K562 (cell line): ENCODE data around the gene SLC7A8.
"Not testable (repeated sequence)": the region's sequence is repeated elsewhere in the genome, so short reads cannot be mapped to it uniquely, and the experiment has no call there.

Source experiments
- ADNP ChIP-seq: fragments of 200-800 bp; sonication (Bioruptor generic); IDR thresholded peaks from 2 replicates; pipeline ENCODE4 v1.6.1; 2016; ENCODE audit warnings: missing genetic modification characterization, missing compliant biosample characterization
- DPF2 ChIP-seq: fragments of 450-650 bp; IDR thresholded peaks from 2 replicates; pipeline ENCODE4 v1.6.1; 2016
- FOXA3 ChIP-seq, 2 experiments: fragments of 450-650 bp in 1 of 2; sonication (generic) in 1 of 2; formaldehyde crosslinking; IDR thresholded peaks in 1 of 2; conservative IDR thresholded peaks in 1 of 2; 2 replicates each; pipeline versions ENCODE4 v1.4.0 to v1.8.0; 2020 to 2022; ENCODE audit warnings: mild to moderate bottlenecking in 2 of 2, missing genetic modification reagents in 1 of 2
- HCFC1 ChIP-seq: IDR thresholded peaks from 2 replicates; pipeline ENCODE4 v1.6.1; 2012; ENCODE audit warnings: low read depth, low read length, improper control_type of control experiment
- HDAC1 ChIP-seq, 2 experiments: fragments of 450-650 bp; IDR thresholded peaks; 2 replicates each; pipeline ENCODE4 v1.6.1; 2016 to 2017; ENCODE audit warnings: inconsistent platforms in 1 of 2, mild to moderate bottlenecking in 1 of 2, moderate library complexity in 1 of 2
- MAZ ChIP-seq, 2 experiments: fragments of 450-650 bp in 1 of 2; sonication (generic) in 1 of 2; formaldehyde crosslinking; IDR thresholded peaks in 1 of 2; conservative IDR thresholded peaks in 1 of 2; 2 replicates each; pipeline versions ENCODE4 v1.4.0 to v1.5.0; 2020; ENCODE audit warnings: mild to moderate bottlenecking in 1 of 2, missing genetic modification reagents in 1 of 2
- TARDBP ChIP-seq: fragments of 450-650 bp; IDR thresholded peaks from 2 replicates; pipeline ENCODE4 v1.6.1; 2016
- ZFX ChIP-seq: sonication (generic); formaldehyde crosslinking; IDR thresholded peaks from 2 replicates; pipeline ENCODE4 v1.8.0; 2022; ENCODE audit warnings: mild to moderate bottlenecking, missing genetic modification reagents, moderate library complexity
- TF ChIP-seq, protein P1 (sequence below): sonication (generic); formaldehyde crosslinking; IDR thresholded peaks from 2 replicates; pipeline ENCODE4 v1.8.1; 2023; ENCODE audit warnings: missing genetic modification reagents, mild to moderate bottlenecking, borderline replicate concordance
- TF ChIP-seq, protein P2 (sequence below): sonication (generic); formaldehyde crosslinking; IDR thresholded peaks from 2 replicates; pipeline ENCODE4 v1.8.0; 2022; ENCODE audit warnings: missing genetic modification reagents, mild to moderate bottlenecking, borderline replicate concordance
- TF ChIP-seq, protein P3 (sequence below): fragments of 250-450 bp; sonication (Bioruptor Pico); IDR thresholded peaks from 2 replicates; pipeline ENCODE4 v1.4.0; 2020; ENCODE audit warnings: mild to moderate bottlenecking

GRCh38 chr14:23196487-23196886 is 13.0 kb upstream of the SLC7A8 start:
- TF ChIP-seq HDAC1 (IDR thresholded peaks at IDR 0.05); HCFC1; DPF2; ZFX (CRISPR knock-in tag); TARDBP; MAZ (CRISPR knock-in tag; conservative IDR thresholded peaks at IDR 0.05 in 1 of 2, IDR thresholded peaks at IDR 0.05 in 1 of 2); FOXA3 (CRISPR knock-in tag; conservative IDR thresholded peaks at IDR 0.05 in 1 of 2, IDR thresholded peaks at IDR 0.05 in 1 of 2); ADNP (tag): not testable (repeated sequence)
- TF ChIP-seq, protein P1, sequence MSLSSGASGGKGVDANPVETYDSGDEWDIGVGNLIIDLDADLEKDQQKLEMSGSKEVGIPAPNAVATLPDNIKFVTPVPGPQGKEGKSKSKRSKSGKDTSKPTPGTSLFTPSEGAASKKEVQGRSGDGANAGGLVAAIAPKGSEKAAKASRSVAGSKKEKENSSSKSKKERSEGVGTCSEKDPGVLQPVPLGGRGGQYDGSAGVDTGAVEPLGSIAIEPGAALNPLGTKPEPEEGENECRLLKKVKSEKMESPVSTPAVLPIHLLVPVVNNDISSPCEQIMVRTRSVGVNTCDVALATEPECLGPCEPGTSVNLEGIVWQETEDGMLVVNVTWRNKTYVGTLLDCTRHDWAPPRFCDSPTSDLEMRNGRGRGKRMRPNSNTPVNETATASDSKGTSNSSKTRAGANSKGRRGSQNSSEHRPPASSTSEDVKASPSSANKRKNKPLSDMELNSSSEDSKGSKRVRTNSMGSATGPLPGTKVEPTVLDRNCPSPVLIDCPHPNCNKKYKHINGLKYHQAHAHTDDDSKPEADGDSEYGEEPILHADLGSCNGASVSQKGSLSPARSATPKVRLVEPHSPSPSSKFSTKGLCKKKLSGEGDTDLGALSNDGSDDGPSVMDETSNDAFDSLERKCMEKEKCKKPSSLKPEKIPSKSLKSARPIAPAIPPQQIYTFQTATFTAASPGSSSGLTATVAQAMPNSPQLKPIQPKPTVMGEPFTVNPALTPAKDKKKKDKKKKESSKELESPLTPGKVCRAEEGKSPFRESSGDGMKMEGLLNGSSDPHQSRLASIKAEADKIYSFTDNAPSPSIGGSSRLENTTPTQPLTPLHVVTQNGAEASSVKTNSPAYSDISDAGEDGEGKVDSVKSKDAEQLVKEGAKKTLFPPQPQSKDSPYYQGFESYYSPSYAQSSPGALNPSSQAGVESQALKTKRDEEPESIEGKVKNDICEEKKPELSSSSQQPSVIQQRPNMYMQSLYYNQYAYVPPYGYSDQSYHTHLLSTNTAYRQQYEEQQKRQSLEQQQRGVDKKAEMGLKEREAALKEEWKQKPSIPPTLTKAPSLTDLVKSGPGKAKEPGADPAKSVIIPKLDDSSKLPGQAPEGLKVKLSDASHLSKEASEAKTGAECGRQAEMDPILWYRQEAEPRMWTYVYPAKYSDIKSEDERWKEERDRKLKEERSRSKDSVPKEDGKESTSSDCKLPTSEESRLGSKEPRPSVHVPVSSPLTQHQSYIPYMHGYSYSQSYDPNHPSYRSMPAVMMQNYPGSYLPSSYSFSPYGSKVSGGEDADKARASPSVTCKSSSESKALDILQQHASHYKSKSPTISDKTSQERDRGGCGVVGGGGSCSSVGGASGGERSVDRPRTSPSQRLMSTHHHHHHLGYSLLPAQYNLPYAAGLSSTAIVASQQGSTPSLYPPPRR (CRISPR knock-in tag), result not testable (repeated sequence)
- TF ChIP-seq, protein P2, sequence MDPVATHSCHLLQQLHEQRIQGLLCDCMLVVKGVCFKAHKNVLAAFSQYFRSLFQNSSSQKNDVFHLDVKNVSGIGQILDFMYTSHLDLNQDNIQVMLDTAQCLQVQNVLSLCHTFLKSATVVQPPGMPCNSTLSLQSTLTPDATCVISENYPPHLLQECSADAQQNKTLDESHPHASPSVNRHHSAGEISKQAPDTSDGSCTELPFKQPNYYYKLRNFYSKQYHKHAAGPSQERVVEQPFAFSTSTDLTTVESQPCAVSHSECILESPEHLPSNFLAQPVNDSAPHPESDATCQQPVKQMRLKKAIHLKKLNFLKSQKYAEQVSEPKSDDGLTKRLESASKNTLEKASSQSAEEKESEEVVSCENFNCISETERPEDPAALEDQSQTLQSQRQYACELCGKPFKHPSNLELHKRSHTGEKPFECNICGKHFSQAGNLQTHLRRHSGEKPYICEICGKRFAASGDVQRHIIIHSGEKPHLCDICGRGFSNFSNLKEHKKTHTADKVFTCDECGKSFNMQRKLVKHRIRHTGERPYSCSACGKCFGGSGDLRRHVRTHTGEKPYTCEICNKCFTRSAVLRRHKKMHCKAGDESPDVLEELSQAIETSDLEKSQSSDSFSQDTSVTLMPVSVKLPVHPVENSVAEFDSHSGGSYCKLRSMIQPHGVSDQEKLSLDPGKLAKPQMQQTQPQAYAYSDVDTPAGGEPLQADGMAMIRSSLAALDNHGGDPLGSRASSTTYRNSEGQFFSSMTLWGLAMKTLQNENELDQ (CRISPR knock-in tag), result not testable (repeated sequence)
- TF ChIP-seq, protein P3, sequence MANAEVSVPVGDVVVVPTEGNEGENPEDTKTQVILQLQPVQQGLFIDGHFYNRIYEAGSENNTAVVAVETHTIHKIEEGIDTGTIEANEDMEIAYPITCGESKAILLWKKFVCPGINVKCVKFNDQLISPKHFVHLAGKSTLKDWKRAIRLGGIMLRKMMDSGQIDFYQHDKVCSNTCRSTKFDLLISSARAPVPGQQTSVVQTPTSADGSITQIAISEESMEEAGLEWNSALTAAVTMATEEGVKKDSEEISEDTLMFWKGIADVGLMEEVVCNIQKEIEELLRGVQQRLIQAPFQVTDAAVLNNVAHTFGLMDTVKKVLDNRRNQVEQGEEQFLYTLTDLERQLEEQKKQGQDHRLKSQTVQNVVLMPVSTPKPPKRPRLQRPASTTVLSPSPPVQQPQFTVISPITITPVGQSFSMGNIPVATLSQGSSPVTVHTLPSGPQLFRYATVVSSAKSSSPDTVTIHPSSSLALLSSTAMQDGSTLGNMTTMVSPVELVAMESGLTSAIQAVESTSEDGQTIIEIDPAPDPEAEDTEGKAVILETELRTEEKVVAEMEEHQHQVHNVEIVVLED (CRISPR knock-in tag), result not testable (repeated sequence)
